ENCODE results near the gene GLT6D1. TPM values are rescaled to one million over a fixed set of nuclear protein-coding genes. Genes with fewer than 3 reads are reported as not detected.

GLT6D1 gene
- total RNA-seq, 4 donors from 2014 or later = not detected

DNA sequence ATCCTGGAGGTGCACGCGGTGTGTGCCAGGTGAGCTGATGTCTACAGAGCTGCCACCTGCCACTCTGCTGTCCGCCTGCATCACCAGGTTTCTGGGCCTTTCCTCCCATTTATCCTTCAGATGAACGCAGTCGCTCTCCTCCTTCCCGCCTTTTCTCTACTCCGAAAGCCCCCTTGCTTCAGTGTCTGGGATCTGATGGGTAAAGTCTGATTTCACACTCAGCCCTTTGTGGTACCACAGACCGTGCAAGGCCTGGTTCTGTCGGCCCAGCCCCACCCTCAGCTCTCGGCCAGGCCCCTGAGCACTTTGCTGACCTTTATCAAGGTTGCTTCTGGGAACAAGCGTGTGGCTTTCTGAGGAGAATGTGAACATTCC, 32.5 kb downstream of the GLT6D1 start:
- Histone ChIP-seq H3K4me3 (no peak overlapping the region), H3K27ac (no peak overlapping the region), H3K36me3 (no peaks in the 10 kb centered on the region), H3K4me1 (no peaks in the 10 kb centered on the region), H3K27me3 (peaks cover 0 to 14% of the 10 kb centered on the region in 2 donors), H3K9me3 (no peaks in the 10 kb centered on the region)
- 72 to 81% methylated on average over 11 of the region's 11 CpGs for WGBS, 2 donors
- DNase-seq (ENCODE audit: low spot score in 2 of 2) = no peak
- TF ChIP-seq, protein P1, sequence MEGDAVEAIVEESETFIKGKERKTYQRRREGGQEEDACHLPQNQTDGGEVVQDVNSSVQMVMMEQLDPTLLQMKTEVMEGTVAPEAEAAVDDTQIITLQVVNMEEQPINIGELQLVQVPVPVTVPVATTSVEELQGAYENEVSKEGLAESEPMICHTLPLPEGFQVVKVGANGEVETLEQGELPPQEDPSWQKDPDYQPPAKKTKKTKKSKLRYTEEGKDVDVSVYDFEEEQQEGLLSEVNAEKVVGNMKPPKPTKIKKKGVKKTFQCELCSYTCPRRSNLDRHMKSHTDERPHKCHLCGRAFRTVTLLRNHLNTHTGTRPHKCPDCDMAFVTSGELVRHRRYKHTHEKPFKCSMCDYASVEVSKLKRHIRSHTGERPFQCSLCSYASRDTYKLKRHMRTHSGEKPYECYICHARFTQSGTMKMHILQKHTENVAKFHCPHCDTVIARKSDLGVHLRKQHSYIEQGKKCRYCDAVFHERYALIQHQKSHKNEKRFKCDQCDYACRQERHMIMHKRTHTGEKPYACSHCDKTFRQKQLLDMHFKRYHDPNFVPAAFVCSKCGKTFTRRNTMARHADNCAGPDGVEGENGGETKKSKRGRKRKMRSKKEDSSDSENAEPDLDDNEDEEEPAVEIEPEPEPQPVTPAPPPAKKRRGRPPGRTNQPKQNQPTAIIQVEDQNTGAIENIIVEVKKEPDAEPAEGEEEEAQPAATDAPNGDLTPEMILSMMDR (IDR thresholded peaks at IDR 0.05) = no peak
- TF ChIP-seq EP300 (IDR thresholded peaks at IDR 0.05) (no peak), POLR2A (IDR thresholded peaks at IDR 0.05) (no peak)

DNA sequence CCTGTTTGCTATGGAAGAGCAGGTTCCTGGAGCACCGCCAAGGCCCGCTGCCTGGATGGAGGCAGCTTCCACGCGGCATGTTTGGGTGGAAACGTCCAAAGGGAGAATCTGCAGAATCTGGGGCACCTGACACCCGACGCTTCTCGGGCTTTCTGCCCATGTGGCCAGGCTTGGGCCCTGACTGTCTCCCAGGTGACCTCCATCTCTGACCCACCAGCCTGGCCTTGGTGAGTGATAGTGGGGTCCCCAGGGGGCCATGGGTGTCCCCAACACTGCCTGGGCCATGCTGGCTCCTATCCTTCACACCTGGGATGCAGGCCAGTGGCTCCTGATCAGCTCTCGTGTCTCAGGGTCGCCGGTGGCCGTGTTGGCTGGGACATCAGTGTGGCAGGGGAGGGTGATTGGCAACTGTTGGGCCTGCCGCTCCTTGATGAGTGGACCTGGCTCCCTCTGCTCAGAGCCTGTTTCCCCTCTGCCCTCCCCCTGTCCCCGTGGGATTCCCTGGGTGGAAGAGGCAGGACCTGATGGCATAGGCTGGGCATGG, 34.0 kb downstream of the GLT6D1 start:
- H3K27ac ChIP-seq = no peak overlapping the region
- H3K9me3 ChIP-seq = no peaks in the 10 kb centered on the region
- peaks cover 0 to 16% of the 10 kb centered on the region in 2 donors for H3K27me3 ChIP-seq
- no peak overlapping the region for H3K4me3 ChIP-seq
- DNase-seq (ENCODE audit: low spot score in 2 of 2) = peak in 1 of 2 donors; percentile 4
- WGBS, 2 donors = 59% methylated on average over 6 to 14 of the region's 14 CpGs
- H3K36me3 ChIP-seq = no peaks in the 10 kb centered on the region
- TF ChIP-seq, protein P1 (IDR thresholded peaks at IDR 0.05) = no peak
- TF ChIP-seq POLR2A (IDR thresholded peaks at IDR 0.05) (no peak), EP300 (IDR thresholded peaks at IDR 0.05) (no peak)
- H3K4me1 ChIP-seq = no peaks in the 10 kb centered on the region

DNA sequence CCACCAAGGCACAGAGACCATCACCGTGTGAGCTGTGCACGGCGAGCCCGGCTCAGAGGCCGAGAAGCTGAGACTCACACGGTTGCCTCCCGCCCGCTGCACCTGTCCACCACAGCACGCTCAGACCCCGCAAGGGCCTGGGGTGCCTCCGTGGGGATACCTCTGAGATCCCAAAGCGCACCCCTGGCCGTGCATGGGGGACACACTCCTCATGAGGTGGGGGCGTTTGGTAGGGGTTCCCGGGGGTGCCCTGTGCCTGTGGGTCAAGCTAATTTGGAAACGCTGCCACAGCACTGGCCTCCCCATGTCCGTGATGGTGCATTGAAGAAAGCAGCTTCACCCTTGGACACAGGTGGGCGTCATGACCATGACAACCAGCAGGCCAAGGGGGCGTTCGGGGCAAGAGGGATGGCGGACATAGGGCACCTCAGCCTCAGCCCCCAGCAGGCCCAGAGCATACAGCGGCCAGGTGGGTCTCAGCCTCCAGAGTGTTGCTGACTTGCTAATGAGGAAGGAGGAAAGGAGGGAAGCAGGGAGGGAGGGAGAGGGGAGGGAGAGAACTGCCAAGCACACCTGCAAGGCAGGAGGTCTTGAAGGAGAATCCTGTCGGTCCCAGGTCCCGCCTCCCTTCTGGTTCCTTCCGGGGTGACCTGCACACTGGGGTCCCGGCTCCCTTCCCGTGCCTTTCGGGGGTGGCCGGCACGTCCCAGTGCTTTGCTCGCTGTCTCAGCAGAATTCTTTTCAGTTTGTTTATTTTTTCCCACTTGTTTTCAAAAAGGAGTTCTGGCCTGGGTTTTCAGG, 34.7 kb downstream of the GLT6D1 start:
- H3K4me1 ChIP-seq = no peaks in the 10 kb centered on the region
- no peak overlapping the region for H3K27ac ChIP-seq
- TF ChIP-seq EP300 (IDR thresholded peaks at IDR 0.05) (no peak), POLR2A (IDR thresholded peaks at IDR 0.05) (no peak)
- TF ChIP-seq, protein P1 (IDR thresholded peaks at IDR 0.05) = no peak
- no peaks in the 10 kb centered on the region for H3K36me3 ChIP-seq
- H3K27me3 ChIP-seq = peaks cover 0 to 16% of the 10 kb centered on the region in 2 donors
- no peak for DNase-seq (ENCODE audit: low spot score in 2 of 2)
- no peak overlapping the region for H3K4me3 ChIP-seq
- no peaks in the 10 kb centered on the region for H3K9me3 ChIP-seq
- 71% methylated on average over 19 to 31 of the region's 31 CpGs for WGBS, 2 donors

DNA sequence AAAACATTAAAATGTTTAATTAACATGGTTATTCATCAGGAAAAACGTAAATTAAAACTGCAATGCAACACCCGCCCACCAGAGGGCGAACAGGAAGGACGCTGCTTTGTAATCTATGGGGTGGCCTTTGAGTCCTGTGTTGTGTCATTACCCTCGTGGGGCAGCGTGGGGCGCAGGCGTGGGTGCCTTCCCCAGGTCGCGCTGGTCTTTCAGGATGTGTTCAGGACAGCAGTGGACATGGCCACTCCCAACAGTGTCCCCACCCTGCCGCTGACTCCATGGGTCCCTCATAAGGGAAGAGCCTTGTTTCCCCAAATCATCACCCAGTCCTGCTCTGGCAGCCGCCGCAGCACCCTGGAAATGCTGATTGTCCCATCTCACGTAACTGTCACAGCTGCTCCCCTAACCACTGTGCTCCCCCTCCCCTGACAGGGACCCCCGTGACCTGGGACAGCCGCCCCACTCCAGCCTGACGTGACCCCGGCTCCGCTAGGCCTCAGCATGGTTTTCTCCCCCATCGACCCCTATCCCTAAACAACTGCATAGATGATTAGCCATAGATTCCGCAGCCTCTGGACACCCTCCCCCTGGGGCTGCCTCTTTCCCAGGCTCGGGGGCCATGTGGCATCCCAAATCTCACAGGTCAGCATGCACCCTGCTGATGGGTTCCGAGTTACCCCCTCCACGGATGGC, 36.4 kb downstream of the GLT6D1 start:
- no peak overlapping the region for H3K4me3 ChIP-seq
- H3K27me3 ChIP-seq = peaks cover 0 to 16% of the 10 kb centered on the region in 2 donors
- WGBS, 2 donors = 49 to 55% methylated on average over 24 of the region's 24 CpGs
- H3K27ac ChIP-seq = no peak overlapping the region
- no peaks in the 10 kb centered on the region for H3K4me1 ChIP-seq
- TF ChIP-seq, protein P1 (IDR thresholded peaks at IDR 0.05) = peak; percentile 39 to 74 (median 49)
- TF ChIP-seq EP300 (IDR thresholded peaks at IDR 0.05) (no peak), POLR2A (IDR thresholded peaks at IDR 0.05) (no peak)
- DNase-seq (ENCODE audit: low spot score in 2 of 2) = peak in 1 of 2 donors; percentile 11
- H3K9me3 ChIP-seq = no peaks in the 10 kb centered on the region
- H3K36me3 ChIP-seq = no peaks in the 10 kb centered on the region

DNA sequence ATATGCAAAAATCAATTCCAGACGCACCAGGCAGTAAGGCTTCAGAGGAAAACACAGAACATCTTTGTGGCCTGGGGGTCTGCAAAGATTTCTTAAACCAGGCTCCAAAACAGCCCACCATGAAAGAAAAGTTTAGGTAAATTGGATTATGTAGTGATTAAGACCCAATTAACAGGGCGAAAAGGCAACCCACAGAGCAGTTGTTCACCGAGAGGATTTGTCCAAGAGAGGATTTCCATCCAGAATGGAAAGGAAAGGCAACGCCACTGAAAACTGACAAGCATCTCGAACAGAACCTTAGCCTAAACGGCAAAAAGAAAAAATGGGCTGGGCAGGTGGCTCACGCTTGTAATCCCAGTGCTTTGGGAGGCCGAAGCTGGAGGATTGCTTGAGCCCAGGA, 37.4 kb downstream of the GLT6D1 start:
- Histone ChIP-seq H3K4me3 (no peak overlapping the region), H3K27me3 (peaks cover 0 to 16% of the 10 kb centered on the region in 2 donors), H3K9me3 (no peaks in the 10 kb centered on the region), H3K27ac (no peak overlapping the region), H3K36me3 (no peaks in the 10 kb centered on the region), H3K4me1 (no peaks in the 10 kb centered on the region)
- no peak for DNase-seq (ENCODE audit: low spot score in 2 of 2)
- 80 to 85% methylated on average over 8 of the region's 8 CpGs for WGBS, 2 donors
- TF ChIP-seq EP300 (IDR thresholded peaks at IDR 0.05) = no peak
